MM.1S (cell line): Measurements from ENCODE around the gene LACTB.

Source experiments
- DNase-seq: peaks from one replicate; pipeline ENCODE4 v3.0.0-alpha.2; 2015
- H2AFZ ChIP-seq: fragments of 300-600 bp; sonication (generic); 2 replicates; pipeline ENCODE4 v1.6.0; 2016; ENCODE audit warnings: antibody characterized with exemption, low read length
- H3F3A ChIP-seq: fragments of 300-600 bp; sonication (generic); 2 replicates; pipeline ENCODE4 v1.6.1; 2016; ENCODE audit warnings: mild to moderate bottlenecking, antibody characterized with exemption, low read length, moderate library complexity, mixed read lengths; ENCODE audit not compliant: insufficient read depth
- H3K27ac ChIP-seq: fragments of 300-600 bp; sonication (generic); 2 replicates; pipeline ENCODE4 v1.5.1; 2016; ENCODE audit warnings: mild to moderate bottlenecking, low read length
- H3K27me3 ChIP-seq: fragments of 300-600 bp; sonication (generic); replicated peaks from 2 replicates; pipeline ENCODE4 v1.6.0; 2016; ENCODE audit warnings: low read length; ENCODE audit not compliant: insufficient read depth
- H3K36me3 ChIP-seq: fragments of 300-600 bp; sonication (generic); replicated peaks from 2 replicates; pipeline ENCODE4 v1.6.1; 2016; ENCODE audit warnings: mild to moderate bottlenecking, low read length, mixed read lengths; ENCODE audit not compliant: insufficient read depth
- H3K4me1 ChIP-seq: fragments of 300-600 bp; sonication (generic); 2 replicates; pipeline ENCODE4 v1.6.1; 2016; ENCODE audit warnings: low read length, mixed read lengths
- H3K4me2 ChIP-seq: fragments of 300-600 bp; sonication (generic); 2 replicates; pipeline ENCODE4 v1.6.0; 2016; ENCODE audit warnings: low read depth, low read length
- H3K4me3 ChIP-seq: fragments of 300-600 bp; sonication (generic); 2 replicates; pipeline ENCODE4 v1.5.1; 2016; ENCODE audit warnings: low read length, mixed read lengths
- H3K79me2 ChIP-seq: fragments of 300-600 bp; sonication (generic); 2 replicates; pipeline ENCODE4 v1.6.1; 2016; ENCODE audit warnings: mixed run types, low read length, mixed read lengths
- H3K9ac ChIP-seq: fragments of 300-600 bp; sonication (generic); 2 replicates; pipeline ENCODE4 v1.6.1; 2016; ENCODE audit warnings: low read length, mixed read lengths
- H3K9me2 ChIP-seq: fragments of 300-600 bp; sonication (generic); replicated peaks from 2 replicates; pipeline ENCODE4 v1.6.1; 2016; ENCODE audit warnings: mild to moderate bottlenecking, low read length, mixed read lengths; ENCODE audit not compliant: insufficient read depth
- H3K9me3 ChIP-seq: fragments of 300-600 bp; sonication (generic); replicated peaks from 2 replicates; pipeline ENCODE4 v1.6.1; 2016; ENCODE audit warnings: mild to moderate bottlenecking, low read length, mixed read lengths; ENCODE audit not compliant: insufficient read depth
- H4K20me1 ChIP-seq: fragments of 300-600 bp; sonication (generic); 2 replicates; pipeline ENCODE4 v1.6.1; 2016; ENCODE audit warnings: mild to moderate bottlenecking, low read length, moderate library complexity, mixed read lengths; ENCODE audit not compliant: insufficient read depth
- EZH2 ChIP-seq: fragments of 300-600 bp; sonication (generic); optimal IDR thresholded peaks from 2 replicates; pipeline ENCODE3; 2017; ENCODE audit warnings: low read depth, mild to moderate bottlenecking, antibody characterized with exemption, low read length, mixed read lengths
- EZH2phosphoT487 ChIP-seq: fragments of 300-600 bp; sonication (generic); IDR thresholded peaks from 2 replicates; pipeline ENCODE4 v1.6.1; 2018; ENCODE audit warnings: antibody characterized with exemption, low read length
- TF ChIP-seq, protein P1 (sequence below): fragments of 300-600 bp; sonication (generic); IDR thresholded peaks from 2 replicates; pipeline ENCODE4 v1.5.1; 2016; ENCODE audit warnings: antibody characterized with exemption, low read length, mixed read lengths

LACTB gene

GRCh38 chr15:63089260-63090043 lies 32.2 kb upstream of the LACTB start:
- Histone ChIP-seq H3K9ac (no peak overlapping the region), H3K36me3 (no peaks in the 10 kb centered on the region), H3K4me2 (no peak overlapping the region), H3K27me3 (no peaks in the 10 kb centered on the region), H3K4me3 (no peak overlapping the region), H4K20me1 (no peaks in the 10 kb centered on the region), H3K9me3 (no peaks in the 10 kb centered on the region), H3K4me1 (no peaks in the 10 kb centered on the region), H2AFZ (no peak overlapping the region), H3F3A (no peaks in the 10 kb centered on the region), H3K9me2 (no peaks in the 10 kb centered on the region), H3K27ac (no peak overlapping the region), H3K79me2 (no peaks in the 10 kb centered on the region)
- DNase-seq, result no peak
- TF ChIP-seq EZH2 (no peak), EZH2phosphoT487 (no peak)
- TF ChIP-seq, protein P1, sequence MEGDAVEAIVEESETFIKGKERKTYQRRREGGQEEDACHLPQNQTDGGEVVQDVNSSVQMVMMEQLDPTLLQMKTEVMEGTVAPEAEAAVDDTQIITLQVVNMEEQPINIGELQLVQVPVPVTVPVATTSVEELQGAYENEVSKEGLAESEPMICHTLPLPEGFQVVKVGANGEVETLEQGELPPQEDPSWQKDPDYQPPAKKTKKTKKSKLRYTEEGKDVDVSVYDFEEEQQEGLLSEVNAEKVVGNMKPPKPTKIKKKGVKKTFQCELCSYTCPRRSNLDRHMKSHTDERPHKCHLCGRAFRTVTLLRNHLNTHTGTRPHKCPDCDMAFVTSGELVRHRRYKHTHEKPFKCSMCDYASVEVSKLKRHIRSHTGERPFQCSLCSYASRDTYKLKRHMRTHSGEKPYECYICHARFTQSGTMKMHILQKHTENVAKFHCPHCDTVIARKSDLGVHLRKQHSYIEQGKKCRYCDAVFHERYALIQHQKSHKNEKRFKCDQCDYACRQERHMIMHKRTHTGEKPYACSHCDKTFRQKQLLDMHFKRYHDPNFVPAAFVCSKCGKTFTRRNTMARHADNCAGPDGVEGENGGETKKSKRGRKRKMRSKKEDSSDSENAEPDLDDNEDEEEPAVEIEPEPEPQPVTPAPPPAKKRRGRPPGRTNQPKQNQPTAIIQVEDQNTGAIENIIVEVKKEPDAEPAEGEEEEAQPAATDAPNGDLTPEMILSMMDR, result no peak

DNA sequence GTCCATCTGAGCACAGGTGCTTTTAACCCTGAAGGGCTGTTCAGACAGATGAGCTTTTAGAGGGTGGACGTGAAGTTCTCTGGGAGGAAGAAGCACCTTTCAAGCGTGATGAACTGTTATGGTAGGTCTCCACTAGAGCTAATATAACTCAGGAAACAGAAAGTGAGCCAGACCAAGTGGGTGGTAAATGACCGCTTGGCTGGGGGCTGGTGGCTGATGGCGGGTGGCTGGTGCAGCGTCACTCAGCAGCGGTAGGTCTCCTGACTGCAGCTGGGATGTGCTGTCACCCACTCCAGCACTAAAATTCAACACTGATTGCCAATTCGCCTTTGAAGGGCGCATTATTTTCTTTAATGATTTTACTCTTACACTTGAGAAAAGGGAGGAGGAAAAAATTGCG lies 31.2 kb upstream of the LACTB start:
- TF ChIP-seq EZH2 (no peak), EZH2phosphoT487 (no peak)
- TF ChIP-seq, protein P1, result no peak
- Histone ChIP-seq H3K9me2 (no peaks in the 10 kb centered on the region), H3K4me3 (no peak overlapping the region), H3K9me3 (no peaks in the 10 kb centered on the region), H3K79me2 (no peaks in the 10 kb centered on the region), H3K4me2 (no peak overlapping the region), H2AFZ (no peak overlapping the region), H4K20me1 (no peaks in the 10 kb centered on the region), H3K36me3 (no peaks in the 10 kb centered on the region), H3K27me3 (no peaks in the 10 kb centered on the region), H3K4me1 (no peaks in the 10 kb centered on the region), H3K9ac (no peak overlapping the region), H3F3A (no peaks in the 10 kb centered on the region), H3K27ac (no peak overlapping the region)
- no peak for DNase-seq

GRCh38 chr15:63090887-63091286 lies 30.8 kb upstream of the LACTB start:
- H3K9me2 ChIP-seq, result no peaks in the 10 kb centered on the region
- DNase-seq, result no peak
- no peaks in the 10 kb centered on the region for H3F3A ChIP-seq
- TF ChIP-seq EZH2, result no peak
- TF ChIP-seq, protein P1, result no peak
- TF ChIP-seq EZH2phosphoT487, result no peak
- H3K4me1 ChIP-seq, result no peaks in the 10 kb centered on the region
- no peaks in the 10 kb centered on the region for H3K79me2 ChIP-seq
- no peaks in the 10 kb centered on the region for H3K36me3 ChIP-seq
- no peak overlapping the region for H2AFZ ChIP-seq
- H3K9me3 ChIP-seq, result no peaks in the 10 kb centered on the region
- H3K9ac ChIP-seq, result no peak overlapping the region
- no peak overlapping the region for H3K27ac ChIP-seq
- H3K4me2 ChIP-seq, result no peak overlapping the region
- no peak overlapping the region for H3K4me3 ChIP-seq
- no peaks in the 10 kb centered on the region for H3K27me3 ChIP-seq
- no peaks in the 10 kb centered on the region for H4K20me1 ChIP-seq
